GM15510 (cell line): ENCODE data around the gene ITK.

Experiments used
- POLR2A ChIP-seq: IDR thresholded peaks from 3 replicates; pipeline ENCODE4 v1.6.1; 2011; ENCODE audit warnings: borderline replicate concordance; ENCODE audit not compliant: insufficient read length; ENCODE audit errors: extremely low read depth

ITK gene

DNA sequence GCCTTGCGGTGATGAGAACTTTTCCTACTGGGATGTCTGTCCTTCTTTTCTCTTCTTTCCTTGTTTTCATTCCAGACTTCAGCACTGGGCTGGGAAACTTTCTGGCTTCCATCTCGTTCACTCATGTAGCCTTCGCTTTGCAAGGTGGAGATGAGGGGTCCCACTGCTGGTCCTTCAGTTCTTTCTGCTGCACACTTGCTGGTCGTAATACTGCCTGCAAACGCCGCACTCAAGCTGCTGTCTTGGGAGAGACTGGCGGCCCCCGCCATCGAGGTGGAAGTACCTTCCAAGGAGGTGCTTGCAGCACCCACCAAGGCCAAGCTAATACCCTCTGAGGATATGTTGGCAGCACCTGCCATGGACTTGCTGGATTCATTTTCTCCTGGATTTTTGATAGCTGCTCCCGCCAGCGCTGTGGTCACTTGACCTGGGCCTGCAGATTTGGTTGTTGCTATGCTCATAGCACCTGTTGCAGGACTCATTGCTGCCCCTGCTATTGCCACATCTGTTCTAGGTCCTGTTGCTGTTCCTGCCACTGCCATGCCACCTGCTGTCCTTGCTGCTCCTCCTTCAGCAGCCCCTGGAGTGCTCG is 17.6 kb upstream of the ITK start:
- TF ChIP-seq POLR2A, result no peak

GRCh38 chr5:157164521-157164920 is 16.1 kb upstream of the ITK start:
- no peak for TF ChIP-seq POLR2A

DNA sequence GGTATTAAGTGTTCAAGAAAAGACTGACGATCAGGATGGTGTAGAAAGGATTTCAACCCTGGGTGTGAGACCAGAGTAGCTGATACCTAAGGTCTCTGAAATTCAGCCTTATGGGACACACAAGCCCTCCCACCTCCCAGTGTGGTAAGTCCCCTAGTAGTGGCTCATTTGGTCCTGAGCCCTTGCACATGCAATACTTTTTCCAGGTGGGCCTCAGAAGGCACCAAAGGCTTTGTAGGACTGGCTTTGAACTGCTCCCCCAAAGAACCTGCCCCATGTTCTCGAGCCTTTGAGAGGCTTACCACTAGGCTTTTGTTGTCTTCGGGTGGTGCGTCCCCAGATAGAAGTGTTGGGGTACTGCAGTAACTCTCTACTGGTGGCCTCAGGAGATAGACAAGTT is 15.4 kb upstream of the ITK start:
- TF ChIP-seq POLR2A, result no peak

GRCh38 chr5:157165668-157166067 is 15.0 kb upstream of the ITK start:
- TF ChIP-seq POLR2A, result no peak

DNA sequence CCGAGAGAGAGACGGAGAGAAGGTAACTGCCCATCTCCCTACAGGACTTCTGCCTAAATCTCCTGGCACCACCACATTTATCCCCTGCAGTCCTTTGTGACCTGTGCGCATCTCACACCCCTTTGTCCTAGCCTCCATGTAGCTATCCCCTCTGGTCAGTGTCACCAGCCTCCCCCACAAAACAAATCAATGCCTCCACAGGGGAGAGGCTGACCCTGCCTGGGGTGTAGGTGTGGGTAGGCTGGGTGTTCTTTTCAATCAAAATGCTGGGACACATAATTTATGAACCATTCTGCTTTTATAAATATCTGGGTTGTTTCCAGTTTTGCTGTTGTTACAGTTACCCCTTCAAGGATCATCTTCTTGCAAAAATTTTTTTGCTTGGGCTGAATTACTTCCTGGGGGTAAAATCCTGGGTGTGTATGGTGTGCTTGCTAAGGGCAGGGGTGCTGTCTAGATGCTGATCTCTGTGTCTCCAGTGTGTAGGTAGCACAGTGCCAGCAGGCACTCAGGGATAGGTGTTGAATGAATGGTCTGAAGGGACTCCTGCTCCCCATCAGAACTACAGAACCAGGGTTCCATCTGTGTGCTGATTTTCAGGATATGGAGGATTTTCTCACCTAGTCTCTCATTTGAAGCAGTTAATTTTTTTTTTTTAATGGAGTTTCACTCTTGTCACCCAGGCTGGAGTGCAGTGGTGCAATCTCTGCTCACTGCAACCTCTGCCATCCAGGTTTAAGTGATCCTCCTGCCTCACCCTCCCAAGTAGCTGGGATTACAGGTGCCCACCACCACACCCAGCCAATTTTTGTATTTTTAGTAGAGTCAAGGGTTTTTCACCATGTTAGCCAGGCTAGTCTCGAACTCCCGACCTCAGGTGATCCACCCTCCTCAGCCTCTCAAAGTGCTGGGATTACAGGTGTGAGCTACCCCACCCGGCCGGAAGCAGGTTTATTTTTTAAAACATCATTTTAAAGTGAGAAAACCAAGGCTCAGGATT is 14.1 kb upstream of the ITK start, which contains the start of gene GARIN3:
GARIN3 (minus strand) TSS at position 51 of the 1,000 bp plus-strand sequence. CDS start 96 bp downstream, outside the sequence.
- TF ChIP-seq POLR2A, result no peak

DNA sequence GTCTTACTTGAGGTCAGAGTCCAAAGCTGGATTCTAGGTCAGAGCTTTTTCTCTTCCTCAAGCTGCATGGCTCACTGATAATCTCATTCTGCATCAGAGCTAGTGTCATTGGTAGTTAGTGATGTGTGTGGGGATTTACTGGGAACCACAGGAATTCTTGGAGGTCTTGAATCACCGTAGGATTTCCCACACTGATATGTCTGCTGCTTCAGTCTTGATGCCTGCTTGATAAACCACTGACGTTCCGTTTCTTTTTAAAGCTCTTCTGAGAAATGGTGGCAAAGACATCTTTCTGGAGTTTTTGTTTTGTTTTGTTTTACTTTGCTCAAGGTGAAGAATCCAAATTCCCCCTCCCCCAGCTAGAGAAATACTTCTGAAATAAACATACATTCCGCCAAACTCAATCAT is 13.4 kb upstream of the ITK start:
- TF ChIP-seq POLR2A, result no peak

- TF ChIP-seq POLR2A, result no peak
These were observed 12.4 kb upstream of the ITK start for GRCh38 chr5:157168286-157168685.

DNA sequence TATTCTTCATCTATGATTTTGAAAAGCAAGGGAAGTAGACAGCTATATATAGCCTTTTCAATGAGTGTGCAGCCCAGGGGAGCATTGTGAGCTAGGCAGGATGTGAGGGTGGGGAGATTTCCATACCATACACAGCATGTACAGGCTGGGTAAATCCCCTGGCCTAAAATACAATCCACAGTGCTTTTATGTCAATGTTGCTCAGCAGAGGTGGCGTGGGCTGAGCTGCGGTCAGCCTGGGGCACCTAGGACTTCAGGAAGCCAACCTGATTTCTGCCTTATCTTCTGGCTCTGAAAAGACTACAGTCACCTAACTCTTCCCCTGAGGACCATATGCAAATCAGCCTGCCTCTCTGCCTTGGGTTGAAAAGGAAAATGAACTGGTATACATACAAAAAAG is 8.2 kb upstream of the ITK start:
- no peak for TF ChIP-seq POLR2A

GRCh38 chr5:157175071-157175612 is 5.5 kb upstream of the ITK start:
- TF ChIP-seq POLR2A, result no peak

DNA sequence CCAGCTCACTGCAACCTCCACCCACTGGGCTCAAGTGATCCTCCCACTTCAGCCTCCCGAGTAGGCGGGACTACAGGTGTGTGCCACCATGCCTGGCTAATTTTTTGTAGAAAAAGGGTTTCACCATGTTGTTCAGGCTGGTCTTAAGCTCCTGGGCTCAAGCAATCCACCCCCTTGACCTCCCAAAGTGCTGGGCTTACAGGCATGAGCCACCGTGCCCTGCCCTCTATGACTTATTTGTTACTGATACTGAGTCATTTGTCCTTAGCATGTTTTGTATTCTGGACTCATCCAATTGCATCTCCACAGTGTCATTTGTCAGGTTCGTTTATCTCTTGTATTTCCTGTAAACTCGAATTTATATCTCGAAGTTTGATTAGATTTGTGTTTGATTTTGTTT is 2.7 kb upstream of the ITK start:
- TF ChIP-seq POLR2A, result no peak

GRCh38 chr5:157178966-157179365 is 1.7 kb upstream of the ITK start:
- no peak for TF ChIP-seq POLR2A

DNA sequence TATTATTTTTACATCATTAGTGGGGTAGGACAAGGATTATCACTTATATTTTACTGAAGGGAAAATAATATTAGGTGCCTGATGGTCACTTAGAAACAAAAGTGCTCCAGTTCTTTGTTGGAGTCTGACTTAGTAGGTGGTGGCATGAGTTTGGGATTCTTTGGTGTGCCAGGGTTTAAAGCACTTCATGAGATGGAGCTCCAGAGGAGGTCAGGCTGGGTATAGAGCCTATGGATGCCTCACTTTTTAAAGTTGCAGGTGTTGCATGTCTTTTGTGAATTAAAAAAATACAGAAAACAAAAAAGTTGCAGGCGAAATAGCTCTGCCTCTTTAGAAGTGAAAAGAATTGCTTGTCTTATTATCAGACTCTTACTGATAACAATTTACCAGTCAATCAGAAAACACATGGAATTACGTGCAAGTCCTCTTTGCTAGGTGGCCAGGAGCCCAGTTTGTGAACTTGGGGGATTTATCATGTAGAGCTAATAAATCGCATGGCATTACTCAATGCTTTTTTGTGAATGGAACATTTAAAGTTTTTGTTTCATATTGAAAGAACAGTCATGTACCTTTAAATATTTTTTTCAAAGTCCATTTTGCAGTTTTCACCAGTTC is 1.6 kb downstream of the ITK start:
- TF ChIP-seq POLR2A, result no peak

GRCh38 chr5:157184117-157184670 is 3.6 kb downstream of the ITK start:
- no peak for TF ChIP-seq POLR2A

- no peak for TF ChIP-seq POLR2A
These were observed 5.8 kb downstream of the ITK start for GRCh38 chr5:157186309-157187045.

GRCh38 chr5:157187046-157187754 is 6.6 kb downstream of the ITK start:
- TF ChIP-seq POLR2A, result no peak
